HG02678 (cell line): Measurements from ENCODE around the gene IQCK.
"Not testable (repeated sequence)": the region's sequence is repeated elsewhere in the genome, so short reads cannot be mapped to it uniquely, and the experiment has no call there.

Experiments used
- ATAC-seq: cut with Tn5 transposase; IDR thresholded peaks from one replicate; pipeline ENCODE4 v1.9.1; 2021; ENCODE audit warnings: mild to moderate bottlenecking, moderate library complexity; ENCODE audit not compliant: unreplicated experiment

Gene IQCK

GRCh38 chr16:19716183-19716582 is 1.9 kb upstream of the IQCK start:
- no peak for ATAC-seq

- not testable (repeated sequence) for ATAC-seq
Observed at GRCh38 chr16:19716728-19717127, 1.3 kb upstream of the IQCK start.

GRCh38 chr16:19717314-19717713 is 757 bp upstream of the IQCK start:
- ATAC-seq, result no peak

- ATAC-seq, result no peak
Observed at GRCh38 chr16:19718624-19718965, 524 bp downstream of the IQCK start.

GRCh38 chr16:19722269-19722952 is 4.3 kb downstream of the IQCK start:
- no peak for ATAC-seq

- no peak for ATAC-seq
Observed at GRCh38 chr16:19722981-19723380, 4.9 kb downstream of the IQCK start.

- ATAC-seq, result no peak
Observed at GRCh38 chr16:19728636-19728965, 10.5 kb downstream of the IQCK start.

GRCh38 chr16:19733551-19733950 is 15.5 kb downstream of the IQCK start:
- ATAC-seq, result no peak

GRCh38 chr16:19735074-19735867 is 17.2 kb downstream of the IQCK start:
- ATAC-seq, result no peak

- ATAC-seq, result no peak
Observed at GRCh38 chr16:19737306-19738038, 19.4 kb downstream of the IQCK start.

- no peak for ATAC-seq
Observed at GRCh38 chr16:19741354-19741753, 23.3 kb downstream of the IQCK start.

GRCh38 chr16:19743816-19744159 is 25.7 kb downstream of the IQCK start:
- ATAC-seq, result no peak

- no peak for ATAC-seq
Observed at GRCh38 chr16:19744670-19745069, 26.6 kb downstream of the IQCK start.

GRCh38 chr16:19745286-19746010 is 27.4 kb downstream of the IQCK start:
- no peak for ATAC-seq

GRCh38 chr16:19746561-19746960 is 28.5 kb downstream of the IQCK start:
- no peak for ATAC-seq

GRCh38 chr16:19748389-19749168 is 30.5 kb downstream of the IQCK start:
- ATAC-seq, result no peak

GRCh38 chr16:19749571-19750080 is 31.6 kb downstream of the IQCK start:
- no peak for ATAC-seq

- no peak for ATAC-seq
Observed at GRCh38 chr16:19751478-19752385, 33.7 kb downstream of the IQCK start.
